Mucosa of stomach (tissue), 1 donor: ENCODE measurements around the gene LRRTM4.

Experiments
- H3K27me3 ChIP-seq: one replicate; pipeline ENCODE4 v1.7.0; 2013; ENCODE audit warnings: mild to moderate bottlenecking, low read length; ENCODE audit not compliant: control insufficient read depth, insufficient read depth
- H3K36me3 ChIP-seq: one replicate; pipeline ENCODE4 v1.7.0; 2013; ENCODE audit warnings: low read length; ENCODE audit not compliant: control insufficient read depth, insufficient read depth
- H3K4me1 ChIP-seq: one replicate; pipeline ENCODE4 v1.7.0; 2013; ENCODE audit warnings: mild to moderate bottlenecking, low read length; ENCODE audit not compliant: control insufficient read depth, insufficient read depth
- H3K4me3 ChIP-seq: one replicate; pipeline ENCODE4 v1.7.0; 2013; ENCODE audit warnings: low read length
- H3K9ac ChIP-seq: one replicate; pipeline ENCODE4 v1.7.0; 2013; ENCODE audit warnings: mild to moderate bottlenecking, low read length, moderate library complexity
- H3K9me3 ChIP-seq: one replicate; pipeline ENCODE4 v1.7.0; 2013; ENCODE audit warnings: mild to moderate bottlenecking, low read length, moderate library complexity; ENCODE audit not compliant: control insufficient read depth
- donor health status: Pancreatic carcinoma.

LRRTM4 gene

GRCh38 chr2:77001895-77002294, 520.3 kb downstream of the LRRTM4 start:
- no peak overlapping the region for H3K9ac ChIP-seq
- H3K27me3 ChIP-seq, result no peaks in the 10 kb centered on the region
- H3K4me1 ChIP-seq, result no peaks in the 10 kb centered on the region
- H3K36me3 ChIP-seq, result no peaks in the 10 kb centered on the region
- H3K9me3 ChIP-seq, result no peaks in the 10 kb centered on the region
- H3K4me3 ChIP-seq, result no peak overlapping the region

- no peaks in the 10 kb centered on the region for H3K36me3 ChIP-seq
- no peaks in the 10 kb centered on the region for H3K27me3 ChIP-seq
- H3K9ac ChIP-seq, result no peak overlapping the region
- no peaks in the 10 kb centered on the region for H3K9me3 ChIP-seq
- H3K4me3 ChIP-seq, result no peak overlapping the region
- H3K4me1 ChIP-seq, result no peaks in the 10 kb centered on the region
Measured at GRCh38 chr2:76998704-76999103, 523.5 kb downstream of the LRRTM4 start.

- no peak overlapping the region for H3K9ac ChIP-seq
- H3K27me3 ChIP-seq, result no peaks in the 10 kb centered on the region
- no peaks in the 10 kb centered on the region for H3K4me1 ChIP-seq
- no peak overlapping the region for H3K4me3 ChIP-seq
- no peaks in the 10 kb centered on the region for H3K9me3 ChIP-seq
- no peaks in the 10 kb centered on the region for H3K36me3 ChIP-seq
Measured at GRCh38 chr2:76998152-76998551, 524.0 kb downstream of the LRRTM4 start.

- H3K9ac ChIP-seq, result no peak overlapping the region
- no peak overlapping the region for H3K4me3 ChIP-seq
- no peaks in the 10 kb centered on the region for H3K36me3 ChIP-seq
Measured at GRCh38 chr2:76997296-76997695, 524.9 kb downstream of the LRRTM4 start.

GRCh38 chr2:76985387-76986136, 536.6 kb downstream of the LRRTM4 start:
- no peak overlapping the region for H3K4me3 ChIP-seq
- H3K9me3 ChIP-seq, result no peaks in the 10 kb centered on the region
- no peak overlapping the region for H3K9ac ChIP-seq
- no peaks in the 10 kb centered on the region for H3K36me3 ChIP-seq
- H3K4me1 ChIP-seq, result no peaks in the 10 kb centered on the region
- H3K27me3 ChIP-seq, result no peaks in the 10 kb centered on the region

More at GRCh38 chr2:76997296-76997695, 524.9 kb downstream of the LRRTM4 start:
- Histone ChIP-seq H3K9me3 (no peaks in the 10 kb centered on the region), H3K4me1 (no peaks in the 10 kb centered on the region), H3K27me3 (no peaks in the 10 kb centered on the region)

- Histone ChIP-seq H3K9ac (no peak overlapping the region), H3K9me3 (no peaks in the 10 kb centered on the region), H3K27me3 (no peaks in the 10 kb centered on the region), H3K4me3 (no peak overlapping the region), H3K4me1 (no peaks in the 10 kb centered on the region), H3K36me3 (no peaks in the 10 kb centered on the region)
Measured at GRCh38 chr2:76984359-76984758, 537.8 kb downstream of the LRRTM4 start.

- Histone ChIP-seq H3K4me3 (no peak overlapping the region), H3K4me1 (no peaks in the 10 kb centered on the region), H3K9me3 (no peaks in the 10 kb centered on the region), H3K27me3 (no peaks in the 10 kb centered on the region), H3K9ac (no peak overlapping the region), H3K36me3 (no peaks in the 10 kb centered on the region)
Measured at GRCh38 chr2:76980067-76980787, 541.9 kb downstream of the LRRTM4 start.

- H3K36me3 ChIP-seq, result no peaks in the 10 kb centered on the region
- no peak overlapping the region for H3K9ac ChIP-seq
- no peaks in the 10 kb centered on the region for H3K4me1 ChIP-seq
- no peak overlapping the region for H3K4me3 ChIP-seq
- H3K9me3 ChIP-seq, result no peaks in the 10 kb centered on the region
- H3K27me3 ChIP-seq, result no peaks in the 10 kb centered on the region
Measured at GRCh38 chr2:76977846-76978727, 544.1 kb downstream of the LRRTM4 start.

GRCh38 chr2:76975752-76976151, 546.4 kb downstream of the LRRTM4 start:
- no peaks in the 10 kb centered on the region for H3K27me3 ChIP-seq
- H3K9me3 ChIP-seq, result no peaks in the 10 kb centered on the region
- H3K36me3 ChIP-seq, result no peaks in the 10 kb centered on the region
- no peak overlapping the region for H3K4me3 ChIP-seq
- no peaks in the 10 kb centered on the region for H3K4me1 ChIP-seq
- no peak overlapping the region for H3K9ac ChIP-seq

- H3K9ac ChIP-seq, result no peak overlapping the region
- no peaks in the 10 kb centered on the region for H3K9me3 ChIP-seq
- H3K4me3 ChIP-seq, result no peak overlapping the region
- no peaks in the 10 kb centered on the region for H3K4me1 ChIP-seq
- no peaks in the 10 kb centered on the region for H3K27me3 ChIP-seq
- H3K36me3 ChIP-seq, result no peaks in the 10 kb centered on the region
Measured at GRCh38 chr2:76973610-76974009, 548.6 kb downstream of the LRRTM4 start.

GRCh38 chr2:76965772-76966171, 556.4 kb downstream of the LRRTM4 start:
- Histone ChIP-seq H3K9ac (no peak overlapping the region), H3K36me3 (no peaks in the 10 kb centered on the region), H3K4me3 (no peak overlapping the region), H3K27me3 (no peaks in the 10 kb centered on the region), H3K9me3 (no peaks in the 10 kb centered on the region), H3K4me1 (no peaks in the 10 kb centered on the region)

GRCh38 chr2:76958749-76959148, 563.4 kb downstream of the LRRTM4 start:
- Histone ChIP-seq H3K36me3 (no peaks in the 10 kb centered on the region), H3K4me1 (no peaks in the 10 kb centered on the region), H3K9ac (no peak overlapping the region), H3K27me3 (no peaks in the 10 kb centered on the region), H3K4me3 (no peak overlapping the region), H3K9me3 (no peaks in the 10 kb centered on the region)
